GM18519 (cell line): Measurements from ENCODE around the gene ALG9.
A peak's percentile ranks its signal among the peaks of the same experiment; 100 is the strongest.
"Not testable (repeated sequence)": the region's sequence is repeated elsewhere in the genome, so short reads cannot be mapped to it uniquely, and the experiment has no call there.

Experiments used
- ATAC-seq: cut with Tn5 transposase; IDR thresholded peaks from one replicate; pipeline ENCODE4 v1.9.1; 2021; ENCODE audit warnings: mild to moderate bottlenecking, moderate library complexity; ENCODE audit not compliant: unreplicated experiment, low FRiP score

The ALG9 gene

GRCh38 chr11:111870886-111871692, at the start of gene ALG9:
ALG9 (minus strand) TSS chr11:111871581; CDS start chr11:111871482, 99 bp downstream.
- ATAC-seq = peak; percentile 60

GRCh38 chr11:111920908-111921307, 49.5 kb upstream of the ALG9 start:
- no peak for ATAC-seq

GRCh38 chr11:111918390-111919256, 47.2 kb upstream of the ALG9 start, which contains the start of gene C11orf52:
C11orf52 (plus strand) TSS chr11:111918913; CDS start chr11:111918973, 60 bp downstream.
- ATAC-seq = no peak

- no peak for ATAC-seq
Observed at GRCh38 chr11:111917788-111918187, 46.4 kb upstream of the ALG9 start.

GRCh38 chr11:111917312-111917711, 45.9 kb upstream of the ALG9 start:
- no peak for ATAC-seq

GRCh38 chr11:111916768-111917167, 45.4 kb upstream of the ALG9 start:
- no peak for ATAC-seq

- no peak for ATAC-seq
Observed at GRCh38 chr11:111913997-111914396, 42.6 kb upstream of the ALG9 start.

- ATAC-seq = no peak
Observed at GRCh38 chr11:111913031-111913861, 41.9 kb upstream of the ALG9 start.

- no peak for ATAC-seq
Observed at GRCh38 chr11:111912535-111912934, 41.2 kb upstream of the ALG9 start, which contains the start of gene HSPB2. HSPB2 (plus strand) TSS chr11:111912734; CDS start chr11:111912830, 96 bp downstream.

GRCh38 chr11:111911563-111912401, 40.4 kb upstream of the ALG9 start, which contains the start of gene CRYAB:
CRYAB (minus strand) TSS chr11:111911770; CDS start chr11:111911724, 46 bp downstream.
- no peak for ATAC-seq

- no peak for ATAC-seq
Observed at GRCh38 chr11:111910676-111911562, 39.5 kb upstream of the ALG9 start.

GRCh38 chr11:111909378-111909777, 38.0 kb upstream of the ALG9 start:
- ATAC-seq = no peak

- ATAC-seq = no peak
Observed at GRCh38 chr11:111908639-111909305, 37.4 kb upstream of the ALG9 start.

- no peak for ATAC-seq
Observed at GRCh38 chr11:111906680-111907079, 35.3 kb upstream of the ALG9 start.

- no peak for ATAC-seq
Observed at GRCh38 chr11:111905411-111905810, 34.0 kb upstream of the ALG9 start.

- ATAC-seq = no peak
Observed at GRCh38 chr11:111886844-111887243, 15.5 kb upstream of the ALG9 start.

- ATAC-seq = no peak
Observed at GRCh38 chr11:111886032-111886431, 14.7 kb upstream of the ALG9 start.

GRCh38 chr11:111885053-111885452, 13.7 kb upstream of the ALG9 start:
- ATAC-seq = not testable (repeated sequence)
